ENCODE data around the gene BACE2. TPM values are rescaled to one million over a fixed set of nuclear protein-coding genes. Genes with fewer than 3 reads are reported as not detected.

Gene BACE2
- total RNA-seq, 1 donor from 2014 or later: 16.8 TPM

DNA sequence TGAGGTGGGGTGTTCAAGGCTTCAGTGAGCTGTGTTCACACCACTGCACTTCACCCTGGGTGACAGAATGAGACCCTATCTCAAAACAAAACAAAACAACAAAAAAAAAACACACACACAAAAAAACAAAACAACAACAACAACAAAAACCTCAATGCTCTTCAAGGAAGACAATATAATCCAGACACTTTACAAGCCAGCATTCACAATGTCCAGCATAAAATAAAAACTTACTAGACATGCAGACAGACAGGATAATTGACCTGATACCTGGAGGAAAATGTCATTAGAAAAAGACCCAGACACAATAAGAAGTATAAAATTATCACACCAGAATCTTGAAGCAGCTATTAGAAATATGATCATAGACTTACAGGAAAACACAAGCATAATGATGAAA, 39.0 kb upstream of the BACE2 start:
- no peak overlapping the region for H3K4me3 Mint-ChIP-seq (ENCODE audit: unreplicated experiment)
- Histone ChIP-seq H3K36me3 (ENCODE audit: insufficient read depth, low read length) (no peaks in the 10 kb centered on the region), H3K27me3 (ENCODE audit: insufficient read depth, low read length) (peaks cover 12% of the 10 kb centered on the region), H3K9ac (ENCODE audit: low read length) (no peak overlapping the region), H4K20me1 (ENCODE audit: insufficient read depth, low read length) (no peaks in the 10 kb centered on the region), H3K27ac (ENCODE audit: low read depth, low read length) (no peak overlapping the region), H3K4me3 (ENCODE audit: insufficient read depth, low read depth, low read length) (no peak overlapping the region), H3K9me3 (ENCODE audit: insufficient read depth, low read depth, low read length) (no peaks in the 10 kb centered on the region), H3K4me2 (ENCODE audit: low read length) (no peak overlapping the region), H3K4me1 (ENCODE audit: insufficient read depth, low read length) (no peaks in the 10 kb centered on the region), H2AFZ (ENCODE audit: low read depth, low read length) (no peak overlapping the region), H3K79me2 (ENCODE audit: insufficient read depth, low read length) (no peaks in the 10 kb centered on the region)
- no peaks in the 10 kb centered on the region for H3K4me1 Mint-ChIP-seq (ENCODE audit: low read depth, unreplicated experiment)
- FAIRE-seq: no peak
- H3K9me3 Mint-ChIP-seq (ENCODE audit: unreplicated experiment): no peaks in the 10 kb centered on the region
- H3K27me3 Mint-ChIP-seq (ENCODE audit: low read depth, unreplicated experiment): peaks cover 18% of the 10 kb centered on the region
- no peak for TF ChIP-seq EZH2 (IDR thresholded peaks at IDR 0.05; ENCODE audit: insufficient read depth, low read length)
- TF ChIP-seq, protein P1, sequence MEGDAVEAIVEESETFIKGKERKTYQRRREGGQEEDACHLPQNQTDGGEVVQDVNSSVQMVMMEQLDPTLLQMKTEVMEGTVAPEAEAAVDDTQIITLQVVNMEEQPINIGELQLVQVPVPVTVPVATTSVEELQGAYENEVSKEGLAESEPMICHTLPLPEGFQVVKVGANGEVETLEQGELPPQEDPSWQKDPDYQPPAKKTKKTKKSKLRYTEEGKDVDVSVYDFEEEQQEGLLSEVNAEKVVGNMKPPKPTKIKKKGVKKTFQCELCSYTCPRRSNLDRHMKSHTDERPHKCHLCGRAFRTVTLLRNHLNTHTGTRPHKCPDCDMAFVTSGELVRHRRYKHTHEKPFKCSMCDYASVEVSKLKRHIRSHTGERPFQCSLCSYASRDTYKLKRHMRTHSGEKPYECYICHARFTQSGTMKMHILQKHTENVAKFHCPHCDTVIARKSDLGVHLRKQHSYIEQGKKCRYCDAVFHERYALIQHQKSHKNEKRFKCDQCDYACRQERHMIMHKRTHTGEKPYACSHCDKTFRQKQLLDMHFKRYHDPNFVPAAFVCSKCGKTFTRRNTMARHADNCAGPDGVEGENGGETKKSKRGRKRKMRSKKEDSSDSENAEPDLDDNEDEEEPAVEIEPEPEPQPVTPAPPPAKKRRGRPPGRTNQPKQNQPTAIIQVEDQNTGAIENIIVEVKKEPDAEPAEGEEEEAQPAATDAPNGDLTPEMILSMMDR (IDR thresholded peaks at IDR 0.05; ENCODE audit: insufficient read depth, low read depth, low read length): no peak
- no peak for DNase-seq (ENCODE audit: low read depth)
- H3K36me3 Mint-ChIP-seq (ENCODE audit: low read depth, unreplicated experiment): no peaks in the 10 kb centered on the region
- no peak overlapping the region for H3K27ac Mint-ChIP-seq (ENCODE audit: unreplicated experiment)

- Histone ChIP-seq H3K4me3 (ENCODE audit: insufficient read depth, low read depth, low read length) (no peak overlapping the region), H3K9ac (ENCODE audit: low read length) (no peak overlapping the region), H4K20me1 (ENCODE audit: insufficient read depth, low read length) (no peaks in the 10 kb centered on the region), H2AFZ (ENCODE audit: low read depth, low read length) (no peak overlapping the region), H3K79me2 (ENCODE audit: insufficient read depth, low read length) (no peaks in the 10 kb centered on the region), H3K4me1 (ENCODE audit: insufficient read depth, low read length) (no peaks in the 10 kb centered on the region), H3K9me3 (ENCODE audit: insufficient read depth, low read depth, low read length) (no peaks in the 10 kb centered on the region), H3K27ac (ENCODE audit: low read depth, low read length) (no peak overlapping the region), H3K4me2 (ENCODE audit: low read length) (no peak overlapping the region), H3K27me3 (ENCODE audit: insufficient read depth, low read length) (peaks cover 6% of the 10 kb centered on the region), H3K36me3 (ENCODE audit: insufficient read depth, low read length) (no peaks in the 10 kb centered on the region)
- Mint-ChIP-seq H3K9me3 (ENCODE audit: unreplicated experiment) (no peaks in the 10 kb centered on the region), H3K27ac (ENCODE audit: unreplicated experiment) (no peak overlapping the region), H3K27me3 (ENCODE audit: low read depth, unreplicated experiment) (peaks cover 25% of the 10 kb centered on the region), H3K36me3 (ENCODE audit: low read depth, unreplicated experiment) (no peaks in the 10 kb centered on the region), H3K4me3 (ENCODE audit: unreplicated experiment) (no peak overlapping the region), H3K4me1 (ENCODE audit: low read depth, unreplicated experiment) (no peaks in the 10 kb centered on the region)
- no peak for DNase-seq (ENCODE audit: low read depth)
- no peak for TF ChIP-seq EZH2 (IDR thresholded peaks at IDR 0.05; ENCODE audit: insufficient read depth, low read length)
- TF ChIP-seq, protein P1 (IDR thresholded peaks at IDR 0.05; ENCODE audit: insufficient read depth, low read depth, low read length): no peak
- no peak for FAIRE-seq
Measured at GRCh38 chr21:41130883-41131282, 37.1 kb upstream of the BACE2 start.

DNA sequence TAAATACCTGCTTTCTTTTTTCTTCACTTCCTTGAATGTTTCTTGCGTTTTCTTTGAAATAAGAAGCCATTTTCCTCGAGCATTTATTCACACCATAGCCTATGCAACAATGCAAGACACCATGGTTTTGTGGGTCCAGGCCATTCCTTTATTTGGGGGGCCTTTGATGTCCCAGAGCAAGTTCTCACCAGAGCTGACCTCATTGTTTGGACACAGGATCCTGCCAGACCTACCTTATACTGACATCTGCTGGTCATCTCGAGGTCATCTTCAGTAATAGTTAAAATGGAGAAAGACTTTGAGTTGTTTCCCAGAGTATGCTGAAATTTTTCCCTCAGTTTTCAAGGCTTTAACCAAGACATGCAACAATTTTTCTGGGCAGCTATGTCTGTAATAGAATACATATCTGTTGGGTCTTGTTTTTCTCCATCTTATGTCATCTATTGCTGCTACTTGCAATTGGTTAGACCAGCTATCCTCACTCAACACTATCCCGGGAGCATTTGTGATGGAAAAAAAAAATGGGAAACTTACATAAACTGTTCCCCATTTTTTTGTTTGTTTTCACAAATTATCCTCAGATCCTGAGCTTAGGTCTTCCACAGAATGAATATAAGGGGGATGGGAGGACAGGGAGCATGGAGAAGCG, 34.0 kb upstream of the BACE2 start:
- no peak overlapping the region for H3K4me3 ChIP-seq (ENCODE audit: insufficient read depth, low read depth, low read length)
- H3K4me2 ChIP-seq (ENCODE audit: low read length): no peak overlapping the region
- no peaks in the 10 kb centered on the region for H3K79me2 ChIP-seq (ENCODE audit: insufficient read depth, low read length)
- Mint-ChIP-seq H3K4me1 (ENCODE audit: low read depth, unreplicated experiment) (no peaks in the 10 kb centered on the region), H3K9me3 (ENCODE audit: unreplicated experiment) (peaks cover 4% of the 10 kb centered on the region), H3K27ac (ENCODE audit: unreplicated experiment) (no peak overlapping the region), H3K27me3 (ENCODE audit: low read depth, unreplicated experiment) (peaks cover 23% of the 10 kb centered on the region), H3K4me3 (ENCODE audit: unreplicated experiment) (no peak overlapping the region), H3K36me3 (ENCODE audit: low read depth, unreplicated experiment) (no peaks in the 10 kb centered on the region)
- H4K20me1 ChIP-seq (ENCODE audit: insufficient read depth, low read length): no peaks in the 10 kb centered on the region
- FAIRE-seq (peak; percentile 62), DNase-seq (ENCODE audit: low read depth) (peak; percentile 31)
- no peaks in the 10 kb centered on the region for H3K27me3 ChIP-seq (ENCODE audit: insufficient read depth, low read length)
- no peak overlapping the region for H3K9ac ChIP-seq (ENCODE audit: low read length)
- H3K36me3 ChIP-seq (ENCODE audit: insufficient read depth, low read length): no peaks in the 10 kb centered on the region
- H3K4me1 ChIP-seq (ENCODE audit: insufficient read depth, low read length): no peaks in the 10 kb centered on the region
- no peak overlapping the region for H2AFZ ChIP-seq (ENCODE audit: low read depth, low read length)
- H3K27ac ChIP-seq (ENCODE audit: low read depth, low read length): no peak overlapping the region
- H3K9me3 ChIP-seq (ENCODE audit: insufficient read depth, low read depth, low read length): no peaks in the 10 kb centered on the region
- TF ChIP-seq, protein P1 (IDR thresholded peaks at IDR 0.05; ENCODE audit: insufficient read depth, low read depth, low read length): peak; percentile 59
- TF ChIP-seq EZH2 (IDR thresholded peaks at IDR 0.05; ENCODE audit: insufficient read depth, low read length): no peak
